HCT116 (cell line): ENCODE measurements around the gene MMP15. TPM values are rescaled to one million over a fixed set of nuclear protein-coding genes. Genes with fewer than 3 reads are reported as not detected.

Experiments
- ATAC-seq: fragments of 200-7000 bp; cut with Tn5 transposase; 2 replicates; pipeline ENCODE4 v1.9.1; 2020; ENCODE audit warnings: mild to moderate bottlenecking, moderate library complexity
- BruUV-seq: library from RNA; stranded (reverse); fragments of 400-500 nt; replicated peaks from 2 replicates; lab custom pipeline; 2021; lab: Mats Ljungman, UMichigan
- CTCF ChIA-PET: fragments of 300-600 bp; sonication (Branson Sonifier 250); formaldehyde crosslinking; loops from one replicate; lab custom pipeline; 2021; ENCODE audit warnings: antibody characterized with exemption; lab: Charles Lee
- POLR2A ChIA-PET: fragments of 300-600, 350-600 bp; sonication (Branson Sonifier 250); formaldehyde crosslinking; loops from one replicate; lab custom pipeline; 2021; ENCODE audit warnings: antibody characterized with exemption; lab: Charles Lee
- RAD21 ChIA-PET, 2 experiments: fragments of 300-600 bp; sonication (Branson Sonifier 250); formaldehyde crosslinking; loops; one replicate each; lab custom pipeline; 2023; ENCODE audit warnings: low total read pairs in 2 of 2; ENCODE audit not compliant: uncharacterized antibody in 2 of 2, unreplicated experiment in 2 of 2, low non-redundant PET in 1 of 2; lab: Charles Lee
- DNase-seq: peaks from one replicate; pipeline ENCODE4 v3.0.0-alpha.2; 2010; ENCODE audit warnings: low read depth, low spot score
- H2AFZ ChIP-seq: fragments of 200-600 bp; shearing (Covaris generic), sonication (generic); 2 replicates; pipeline ENCODE4 v1.6.1; 2017; ENCODE audit warnings: low read depth, mixed run types, mixed read lengths, antibody characterized with exemption, low read length; ENCODE audit not compliant: poor library complexity, severe bottlenecking
- H3K27ac ChIP-seq: 2 replicates; pipeline ENCODE4 v1.5.1; 2012; ENCODE audit warnings: low read depth, low read length
- H3K27me3 ChIP-seq: fragments of 200-600 bp; sonication (generic); 2 replicates; pipeline ENCODE4 v1.6.1; 2016; ENCODE audit warnings: mixed run types, low read length, mixed read lengths; ENCODE audit not compliant: insufficient read depth
- H3K36me3 ChIP-seq, 2 experiments: fragments of 200-500 bp in 1 of 2; fragments of 200-600 bp in 1 of 2; sonication (Bioruptor generic) in 1 of 2; sonication (generic) in 1 of 2; 2 replicates each; pipeline versions ENCODE4 v1.5.1 to v1.6.1; 2014 to 2016; ENCODE audit warnings: low read length in 2 of 2, inconsistent platforms in 1 of 2, mixed read lengths in 1 of 2, mixed run types in 1 of 2; ENCODE audit not compliant: insufficient read depth in 2 of 2, control insufficient read depth in 1 of 2
- H3K4me1 ChIP-seq, 2 experiments: fragments of 200-600 bp in 1 of 2; sonication (generic) in 1 of 2; 2 replicates each; pipeline versions ENCODE4 v1.5.1 to v1.6.1; 2012 to 2017; ENCODE audit warnings: low read length in 2 of 2, inconsistent platforms in 1 of 2, mild to moderate bottlenecking in 1 of 2, mixed read lengths in 1 of 2, mixed run types in 1 of 2, moderate library complexity in 1 of 2; ENCODE audit not compliant: insufficient read depth in 2 of 2, control insufficient read depth in 1 of 2
- H3K4me2 ChIP-seq: fragments of 200-600 bp; sonication (generic); 2 replicates; pipeline ENCODE4 v1.6.1; 2017; ENCODE audit warnings: mixed run types, low read length, mixed read lengths
- H3K4me3 ChIP-seq, 2 experiments: fragments of 200-600 bp in 1 of 2; sonication (generic) in 1 of 2; replicated peaks in 1 of 2; 2 replicates each; pipeline ENCODE4 v1.5.1; 2011 to 2016; ENCODE audit warnings: low read length in 2 of 2, control low read depth in 1 of 2, low read depth in 1 of 2, mild to moderate bottlenecking in 1 of 2, mixed read lengths in 1 of 2, mixed run types in 1 of 2
- H3K79me2 ChIP-seq: fragments of 200-600 bp; sonication (generic); 2 replicates; pipeline ENCODE4 v1.6.1; 2017; ENCODE audit warnings: mild to moderate bottlenecking, mixed run types, low read length, moderate library complexity, mixed read lengths; ENCODE audit not compliant: insufficient read depth
- H3K9ac ChIP-seq: fragments of 200-600 bp; sonication (generic); 2 replicates; pipeline ENCODE4 v1.6.1; 2016; ENCODE audit warnings: low read length, mixed read lengths
- H3K9me2 ChIP-seq: fragments of 200-600 bp; sonication (generic), shearing (Covaris generic); 2 replicates; pipeline ENCODE4 v1.6.1; 2017; ENCODE audit warnings: mixed run types, mild to moderate bottlenecking, moderate library complexity; ENCODE audit not compliant: insufficient read depth
- H3K9me3 ChIP-seq, 2 experiments: fragments of 200-500 bp in 1 of 2; fragments of 200-600 bp in 1 of 2; sonication (Bioruptor generic) in 1 of 2; sonication (generic) in 1 of 2; 2 replicates each; pipeline ENCODE4 v1.6.1; 2014 to 2017; ENCODE audit warnings: low read length in 2 of 2, mixed read lengths in 2 of 2, inconsistent platforms in 1 of 2, low read depth in 1 of 2, mild to moderate bottlenecking in 1 of 2, mixed run types in 1 of 2, moderate library complexity in 1 of 2; ENCODE audit not compliant: control insufficient read depth in 1 of 2, insufficient read depth in 1 of 2
- H4K20me1 ChIP-seq: fragments of 200-600 bp; sonication (generic), shearing (Covaris generic); 2 replicates; pipeline ENCODE4 v1.6.1; 2017; ENCODE audit warnings: mixed run types, mild to moderate bottlenecking, moderate library complexity; ENCODE audit not compliant: insufficient read depth
- CBX3 ChIP-seq: IDR thresholded peaks from 2 replicates; pipeline ENCODE4 v1.6.1; 2012; ENCODE audit warnings: low read depth
- CEBPB ChIP-seq: IDR thresholded peaks from 2 replicates; pipeline ENCODE4 v1.6.1; 2012; ENCODE audit warnings: low read depth
- EGR1 ChIP-seq: IDR thresholded peaks from 2 replicates; pipeline ENCODE4 v1.6.1; 2012; ENCODE audit warnings: low read depth
- EZH2 ChIP-seq: fragments of 200-600 bp; sonication (generic); IDR thresholded peaks from 2 replicates; pipeline ENCODE4 v1.6.1; 2017; ENCODE audit warnings: antibody characterized with exemption, mixed run types
- JUND ChIP-seq: IDR thresholded peaks from 2 replicates; pipeline ENCODE4 v1.6.1; 2012
- POLR2A ChIP-seq: IDR thresholded peaks from 2 replicates; pipeline ENCODE4 v1.7.0; 2011; ENCODE audit warnings: borderline replicate concordance; ENCODE audit not compliant: insufficient read depth, insufficient read length; ENCODE audit errors: extremely low read depth
- RAD21 ChIP-seq: IDR thresholded peaks from 2 replicates; pipeline ENCODE4 v1.6.1; 2012; ENCODE audit warnings: low read depth, mild to moderate bottlenecking
- SIN3A ChIP-seq: IDR thresholded peaks from 2 replicates; pipeline ENCODE4 v1.6.1; 2012; ENCODE audit warnings: low read depth
- TCF7L2 ChIP-seq: IDR thresholded peaks from 2 replicates; pipeline ENCODE4 v1.7.0; 2011; ENCODE audit warnings: borderline replicate concordance, inconsistent platforms; ENCODE audit not compliant: insufficient read depth, insufficient read length; ENCODE audit errors: extremely low read depth
- intact Hi-C: fragments of 100-400 bp; cut with micrococcal nuclease; formaldehyde crosslinking; loops from 2 replicates; pipeline ENCODE4 v1.10.0; 2022
- total RNA-seq: library from RNA; stranded (reverse); gene quantifications from one replicate; pipeline ENCODE4 v1.2.1, GENCODE V29; 2021; ENCODE audit not compliant: unreplicated experiment
- TF ChIP-seq, protein P1 (sequence below): IDR thresholded peaks from 2 replicates; pipeline ENCODE4 v1.6.1; 2012
- TF ChIP-seq, protein P2 (sequence below): IDR thresholded peaks from 2 replicates; pipeline ENCODE4 v1.6.1; 2012; ENCODE audit warnings: low read depth
- TF ChIP-seq, protein P3 (sequence below): IDR thresholded peaks from 2 replicates; pipeline ENCODE4 v1.6.1; 2011; ENCODE audit warnings: mild to moderate bottlenecking, low read length, moderate library complexity; ENCODE audit not compliant: insufficient replicate concordance; ENCODE audit errors: extremely low read depth

The MMP15 gene
- total RNA-seq, 1 experiment from 2014 or later = 38.5 TPM

DNA sequence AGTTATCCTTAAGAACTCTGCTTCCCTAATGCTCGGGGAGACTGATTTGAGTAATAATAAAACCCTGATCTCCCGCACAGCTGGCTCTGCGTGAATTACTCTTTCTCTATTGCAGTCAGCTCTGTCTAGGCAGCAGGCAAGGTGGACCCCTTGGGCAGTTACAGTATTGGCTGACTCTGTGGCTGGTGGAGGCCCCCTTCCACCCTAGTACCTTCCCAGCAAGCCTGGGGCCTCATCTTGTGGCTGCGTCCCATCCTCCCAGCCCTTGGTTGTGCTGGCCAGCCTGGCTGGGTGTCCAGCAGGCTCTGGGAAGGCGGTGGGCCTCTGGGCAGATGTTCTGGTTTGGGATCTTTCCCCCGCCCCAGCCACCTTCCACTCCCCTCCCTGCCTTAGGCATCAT is 59.1 kb downstream of the MMP15 start:
- Histone ChIP-seq H3K4me3 (no peak overlapping the region), H3K79me2 (no peaks in the 10 kb centered on the region), H3K4me2 (no peak overlapping the region), H2AFZ (no peak overlapping the region), H3K9me3 (no peaks in the 10 kb centered on the region), H3K9me2 (no peaks in the 10 kb centered on the region), H3K36me3 (no peaks in the 10 kb centered on the region)
- no TSS peak for BruUV-seq
- ChIA-PET POLR2A (no interaction called here), CTCF (no interaction called here)
- ATAC-seq = no peak
- intact Hi-C loops = no loop called here
- TF ChIP-seq, protein P1, sequence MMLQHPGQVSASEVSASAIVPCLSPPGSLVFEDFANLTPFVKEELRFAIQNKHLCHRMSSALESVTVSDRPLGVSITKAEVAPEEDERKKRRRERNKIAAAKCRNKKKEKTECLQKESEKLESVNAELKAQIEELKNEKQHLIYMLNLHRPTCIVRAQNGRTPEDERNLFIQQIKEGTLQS = no peak
- TF ChIP-seq EGR1 (no peak), SIN3A (no peak), CEBPB (no peak)
- TF ChIP-seq, protein P2, sequence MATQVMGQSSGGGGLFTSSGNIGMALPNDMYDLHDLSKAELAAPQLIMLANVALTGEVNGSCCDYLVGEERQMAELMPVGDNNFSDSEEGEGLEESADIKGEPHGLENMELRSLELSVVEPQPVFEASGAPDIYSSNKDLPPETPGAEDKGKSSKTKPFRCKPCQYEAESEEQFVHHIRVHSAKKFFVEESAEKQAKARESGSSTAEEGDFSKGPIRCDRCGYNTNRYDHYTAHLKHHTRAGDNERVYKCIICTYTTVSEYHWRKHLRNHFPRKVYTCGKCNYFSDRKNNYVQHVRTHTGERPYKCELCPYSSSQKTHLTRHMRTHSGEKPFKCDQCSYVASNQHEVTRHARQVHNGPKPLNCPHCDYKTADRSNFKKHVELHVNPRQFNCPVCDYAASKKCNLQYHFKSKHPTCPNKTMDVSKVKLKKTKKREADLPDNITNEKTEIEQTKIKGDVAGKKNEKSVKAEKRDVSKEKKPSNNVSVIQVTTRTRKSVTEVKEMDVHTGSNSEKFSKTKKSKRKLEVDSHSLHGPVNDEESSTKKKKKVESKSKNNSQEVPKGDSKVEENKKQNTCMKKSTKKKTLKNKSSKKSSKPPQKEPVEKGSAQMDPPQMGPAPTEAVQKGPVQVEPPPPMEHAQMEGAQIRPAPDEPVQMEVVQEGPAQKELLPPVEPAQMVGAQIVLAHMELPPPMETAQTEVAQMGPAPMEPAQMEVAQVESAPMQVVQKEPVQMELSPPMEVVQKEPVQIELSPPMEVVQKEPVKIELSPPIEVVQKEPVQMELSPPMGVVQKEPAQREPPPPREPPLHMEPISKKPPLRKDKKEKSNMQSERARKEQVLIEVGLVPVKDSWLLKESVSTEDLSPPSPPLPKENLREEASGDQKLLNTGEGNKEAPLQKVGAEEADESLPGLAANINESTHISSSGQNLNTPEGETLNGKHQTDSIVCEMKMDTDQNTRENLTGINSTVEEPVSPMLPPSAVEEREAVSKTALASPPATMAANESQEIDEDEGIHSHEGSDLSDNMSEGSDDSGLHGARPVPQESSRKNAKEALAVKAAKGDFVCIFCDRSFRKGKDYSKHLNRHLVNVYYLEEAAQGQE = no peak
- TF ChIP-seq, all 23 proteins: peak for 0
- RAD21 ChIA-PET = interaction anchor here in 1 of 2 experiments (0.6 kb wide), 1 partner anchor 13 kb away, joined by 6 read pairs; no protein-coding TSS in a partner anchor
- H3K27me3 ChIP-seq = no peaks in the 10 kb centered on the region
- no peak for DNase-seq
- no peaks in the 10 kb centered on the region for H4K20me1 ChIP-seq
- H3K27ac ChIP-seq = no peak overlapping the region
- peaks cover 0 to 4% of the 10 kb centered on the region in 2 experiments; a peak in 1 of 4 replicates for H3K4me1 ChIP-seq
- no peak overlapping the region for H3K9ac ChIP-seq

DNA sequence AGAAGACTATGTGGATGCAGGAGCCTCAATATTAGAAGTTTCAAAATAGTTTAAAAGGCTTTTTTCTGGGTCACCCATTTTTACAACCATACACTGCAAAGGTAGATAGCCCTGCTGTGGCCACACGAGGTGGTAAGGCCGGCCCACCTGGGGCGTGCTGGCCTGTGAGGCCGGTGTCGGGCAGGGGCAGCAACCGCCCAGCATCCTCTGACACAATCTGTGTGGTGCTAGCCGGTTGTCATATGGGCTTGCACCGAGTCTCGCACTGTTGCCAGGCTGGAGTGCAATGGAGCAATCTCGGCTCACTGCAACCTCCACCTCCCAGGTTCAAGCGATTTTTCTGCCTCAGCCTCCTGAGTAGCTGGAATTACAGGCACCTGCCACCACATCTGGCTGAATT is 59.6 kb downstream of the MMP15 start:
- ChIA-PET CTCF (no interaction called here), RAD21 (interaction anchor here in 1 of 2 experiments (0.6 kb wide), 1 partner anchor 13 kb away, joined by 6 read pairs; no protein-coding TSS in a partner anchor), POLR2A (no interaction called here)
- Histone ChIP-seq H4K20me1 (no peaks in the 10 kb centered on the region), H3K27me3 (no peaks in the 10 kb centered on the region), H3K4me2 (no peak overlapping the region), H3K4me1 (peaks cover 0 to 4% of the 10 kb centered on the region in 2 experiments; a peak in 1 of 4 replicates), H3K27ac (no peak overlapping the region), H3K79me2 (no peaks in the 10 kb centered on the region), H3K9me2 (no peaks in the 10 kb centered on the region), H3K9ac (no peak overlapping the region), H3K9me3 (no peaks in the 10 kb centered on the region), H2AFZ (no peak overlapping the region), H3K36me3 (no peaks in the 10 kb centered on the region), H3K4me3 (no peak overlapping the region)
- ATAC-seq = no peak
- no TSS peak for BruUV-seq
- intact Hi-C loops = no loop called here
- no peak for DNase-seq
- TF ChIP-seq JUND (no peak), POLR2A (no peak), RAD21 (no peak), EZH2 (no peak), CBX3 (no peak), TCF7L2 (no peak), CEBPB (no peak)
- TF ChIP-seq, protein P3, sequence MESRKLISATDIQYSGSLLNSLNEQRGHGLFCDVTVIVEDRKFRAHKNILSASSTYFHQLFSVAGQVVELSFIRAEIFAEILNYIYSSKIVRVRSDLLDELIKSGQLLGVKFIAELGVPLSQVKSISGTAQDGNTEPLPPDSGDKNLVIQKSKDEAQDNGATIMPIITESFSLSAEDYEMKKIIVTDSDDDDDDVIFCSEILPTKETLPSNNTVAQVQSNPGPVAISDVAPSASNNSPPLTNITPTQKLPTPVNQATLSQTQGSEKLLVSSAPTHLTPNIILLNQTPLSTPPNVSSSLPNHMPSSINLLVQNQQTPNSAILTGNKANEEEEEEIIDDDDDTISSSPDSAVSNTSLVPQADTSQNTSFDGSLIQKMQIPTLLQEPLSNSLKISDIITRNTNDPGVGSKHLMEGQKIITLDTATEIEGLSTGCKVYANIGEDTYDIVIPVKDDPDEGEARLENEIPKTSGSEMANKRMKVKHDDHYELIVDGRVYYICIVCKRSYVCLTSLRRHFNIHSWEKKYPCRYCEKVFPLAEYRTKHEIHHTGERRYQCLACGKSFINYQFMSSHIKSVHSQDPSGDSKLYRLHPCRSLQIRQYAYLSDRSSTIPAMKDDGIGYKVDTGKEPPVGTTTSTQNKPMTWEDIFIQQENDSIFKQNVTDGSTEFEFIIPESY = no peak
- TF ChIP-seq, protein P1 = no peak
